ENCODE measurements around the gene ZSWIM5.

DNA sequence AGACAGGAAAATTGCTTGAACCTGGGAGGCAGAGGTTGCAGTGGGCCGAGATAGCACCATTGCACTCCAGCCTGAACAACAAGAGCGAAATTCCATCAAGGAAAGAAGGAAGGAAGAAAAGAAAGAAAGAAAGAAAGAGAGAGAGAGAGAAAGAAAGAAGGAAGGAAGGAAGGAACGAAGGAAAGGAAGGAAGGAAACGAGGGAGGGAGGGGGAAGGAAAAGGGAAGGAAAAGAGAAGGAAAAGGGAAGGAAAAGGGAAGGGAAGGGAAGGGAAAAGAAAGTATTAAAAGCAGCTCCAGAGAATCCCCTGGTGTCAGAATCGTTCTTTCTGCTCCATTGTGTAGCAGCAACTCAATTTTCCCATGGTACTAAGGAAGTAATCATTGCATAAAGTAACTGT, 19.2 kb upstream of the ZSWIM5 start:
- TF ChIP-seq, protein P1, sequence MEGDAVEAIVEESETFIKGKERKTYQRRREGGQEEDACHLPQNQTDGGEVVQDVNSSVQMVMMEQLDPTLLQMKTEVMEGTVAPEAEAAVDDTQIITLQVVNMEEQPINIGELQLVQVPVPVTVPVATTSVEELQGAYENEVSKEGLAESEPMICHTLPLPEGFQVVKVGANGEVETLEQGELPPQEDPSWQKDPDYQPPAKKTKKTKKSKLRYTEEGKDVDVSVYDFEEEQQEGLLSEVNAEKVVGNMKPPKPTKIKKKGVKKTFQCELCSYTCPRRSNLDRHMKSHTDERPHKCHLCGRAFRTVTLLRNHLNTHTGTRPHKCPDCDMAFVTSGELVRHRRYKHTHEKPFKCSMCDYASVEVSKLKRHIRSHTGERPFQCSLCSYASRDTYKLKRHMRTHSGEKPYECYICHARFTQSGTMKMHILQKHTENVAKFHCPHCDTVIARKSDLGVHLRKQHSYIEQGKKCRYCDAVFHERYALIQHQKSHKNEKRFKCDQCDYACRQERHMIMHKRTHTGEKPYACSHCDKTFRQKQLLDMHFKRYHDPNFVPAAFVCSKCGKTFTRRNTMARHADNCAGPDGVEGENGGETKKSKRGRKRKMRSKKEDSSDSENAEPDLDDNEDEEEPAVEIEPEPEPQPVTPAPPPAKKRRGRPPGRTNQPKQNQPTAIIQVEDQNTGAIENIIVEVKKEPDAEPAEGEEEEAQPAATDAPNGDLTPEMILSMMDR (IDR thresholded peaks at IDR 0.05): no peak
- no peak for TF ChIP-seq POLR2A (IDR thresholded peaks at IDR 0.05)

Measured in lower leg skin (tissue), 3 donors.